IMR-90 (cell line): ENCODE measurements around the gene CADM1. TPM values are rescaled to one million over a fixed set of nuclear protein-coding genes. Genes with fewer than 3 reads are reported as not detected.

Experiments
- ATAC-seq: fragments of 200-7000 bp; cut with Tn5 transposase; 2 replicates; pipeline ENCODE4 v1.9.1; 2020; ENCODE audit warnings: low read depth, mild to moderate bottlenecking, moderate library complexity
- BruUV-seq: library from RNA; stranded (reverse); fragments of 400-500 nt; replicated peaks from 2 replicates; lab custom pipeline; 2021; lab: Mats Ljungman, UMichigan
- CTCF ChIA-PET: fragments of 300-600 bp; formaldehyde crosslinking; extraction: SDS; loops from one replicate; lab custom pipeline; 2021; ENCODE audit warnings: antibody characterized with exemption; lab: Yijun Ruan, JAX
- POLR2A ChIA-PET: fragments of 300-600 bp; sonication (Branson Sonifier 250); formaldehyde crosslinking; loops from one replicate; lab custom pipeline; 2022; ENCODE audit warnings: antibody characterized with exemption; ENCODE audit not compliant: unreplicated experiment; lab: Charles Lee
- DNase-seq: peaks from one replicate; pipeline ENCODE4 v3.0.0; 2013
- H2AFZ ChIP-seq: replicated peaks from 2 replicates; pipeline ENCODE3; 2013; ENCODE audit warnings: low read length, mild to moderate bottlenecking; ENCODE audit not compliant: poor library complexity
- H2AK5ac ChIP-seq: 2 replicates; pipeline ENCODE4 v1.6.1; 2013; ENCODE audit warnings: low read depth, low read length, inconsistent platforms
- H2AK9ac ChIP-seq: replicated peaks from 2 replicates; pipeline ENCODE3; 2013; ENCODE audit warnings: mild to moderate bottlenecking, low read depth, low read length, moderate library complexity; ENCODE audit not compliant: poor library complexity
- H2BK120ac ChIP-seq: 2 replicates; pipeline ENCODE4 v1.6.1; 2013; ENCODE audit warnings: low read depth, low read length, inconsistent platforms
- H2BK15ac ChIP-seq: 3 replicates; pipeline ENCODE4 v1.6.1; 2013; ENCODE audit warnings: low read depth, low read length, inconsistent platforms
- H2BK20ac ChIP-seq: 2 replicates; pipeline ENCODE4 v1.6.1; 2013; ENCODE audit warnings: low read depth, mild to moderate bottlenecking, inconsistent platforms, low read length, moderate library complexity
- H2BK5ac ChIP-seq: 2 replicates; pipeline ENCODE4 v1.6.1; 2013; ENCODE audit warnings: mild to moderate bottlenecking, low read depth, low read length, inconsistent platforms; ENCODE audit not compliant: poor library complexity, severe bottlenecking
- H3K14ac ChIP-seq: replicated peaks from 2 replicates; pipeline ENCODE4 v1.6.1; 2013; ENCODE audit warnings: low read depth, low read length, inconsistent platforms
- H3K18ac ChIP-seq: 2 replicates; pipeline ENCODE4 v1.6.1; 2013; ENCODE audit warnings: low read depth, low read length, control low read depth
- H3K23ac ChIP-seq: 2 replicates; pipeline ENCODE4 v1.6.1; 2013; ENCODE audit warnings: low read depth, low read length, inconsistent platforms
- H3K27ac ChIP-seq: 2 replicates; pipeline ENCODE4 v1.5.1; 2013; ENCODE audit warnings: mild to moderate bottlenecking, control low read depth, low read length; ENCODE audit not compliant: insufficient read depth
- H3K27me3 ChIP-seq: 2 replicates; pipeline ENCODE4 v1.6.1; 2013; ENCODE audit warnings: low read length; ENCODE audit not compliant: control insufficient read depth, insufficient read depth
- H3K36me3 ChIP-seq: 2 replicates; pipeline ENCODE4 v1.6.1; 2013; ENCODE audit warnings: low read length, mixed read lengths; ENCODE audit not compliant: control insufficient read depth, insufficient read depth
- H3K4ac ChIP-seq: 2 replicates; pipeline ENCODE4 v1.6.1; 2013; ENCODE audit warnings: low read depth, low read length, inconsistent platforms
- H3K4me1 ChIP-seq: 2 replicates; pipeline ENCODE4 v1.6.1; 2013; ENCODE audit warnings: low read length, mixed read lengths; ENCODE audit not compliant: control insufficient read depth, insufficient read depth
- H3K4me2 ChIP-seq: 2 replicates; pipeline ENCODE4 v1.6.1; 2013; ENCODE audit warnings: low read depth, mild to moderate bottlenecking, control low read depth, low read length, moderate library complexity
- H3K4me3 ChIP-seq: 2 replicates; pipeline ENCODE4 v1.5.1; 2013; ENCODE audit warnings: low read depth, mild to moderate bottlenecking, control low read depth, low read length, moderate library complexity; ENCODE audit not compliant: insufficient read depth
- H3K56ac ChIP-seq: 2 replicates; pipeline ENCODE4 v1.6.1; 2013; ENCODE audit warnings: low read length, inconsistent platforms; ENCODE audit not compliant: insufficient read depth; ENCODE audit errors: extremely low read depth
- H3K79me1 ChIP-seq, 2 experiments: 2 replicates each; pipeline ENCODE4 v1.6.1; 2013; ENCODE audit warnings: low read length in 2 of 2, inconsistent platforms in 1 of 2, low read depth in 1 of 2
- H3K9ac ChIP-seq: 2 replicates; pipeline ENCODE4 v1.6.1; 2013; ENCODE audit warnings: low read depth, low read length, control low read depth
- H3K9me1 ChIP-seq: 2 replicates; pipeline ENCODE4 v1.6.1; 2013; ENCODE audit warnings: low read length, inconsistent platforms; ENCODE audit not compliant: insufficient read depth
- H3K9me3 ChIP-seq: 2 replicates; pipeline ENCODE4 v1.6.1; 2013; ENCODE audit warnings: low read length; ENCODE audit not compliant: control insufficient read depth, insufficient read depth
- H4K20me1 ChIP-seq: 2 replicates; pipeline ENCODE4 v1.6.1; 2013; ENCODE audit warnings: low read length, inconsistent platforms; ENCODE audit not compliant: insufficient read depth
- H4K5ac ChIP-seq: 2 replicates; pipeline ENCODE4 v1.6.1; 2013; ENCODE audit warnings: mild to moderate bottlenecking, low read depth, low read length, control low read depth
- H4K8ac ChIP-seq, 2 experiments: 2 replicates each; pipeline ENCODE4 v1.6.1; 2013; ENCODE audit warnings: low read depth in 2 of 2, low read length in 2 of 2, control low read depth in 1 of 2, inconsistent platforms in 1 of 2
- H4K91ac ChIP-seq: 2 replicates; pipeline ENCODE4 v1.6.1; 2013; ENCODE audit warnings: low read depth, low read length, inconsistent platforms; ENCODE audit not compliant: insufficient read depth
- BHLHE40 ChIP-seq: fragments of 150-350 bp; IDR thresholded peaks from 2 replicates; pipeline ENCODE4 v1.6.1; 2016; ENCODE audit warnings: mild to moderate bottlenecking, low read depth, low read length
- CEBPB ChIP-seq: IDR thresholded peaks from 2 replicates; pipeline ENCODE4 v1.6.1; 2012; ENCODE audit warnings: low read depth, low read length, improper control_type of control experiment
- CHD1 ChIP-seq: IDR thresholded peaks from 2 replicates; pipeline ENCODE4 v1.6.1; 2012; ENCODE audit warnings: low read depth, low read length, improper control_type of control experiment
- FOS ChIP-seq: fragments of 150-350 bp; IDR thresholded peaks from 2 replicates; pipeline ENCODE4 v1.6.1; 2016; ENCODE audit warnings: low read depth, low read length
- MAFK ChIP-seq: IDR thresholded peaks from 2 replicates; pipeline ENCODE4 v1.6.1; 2012; ENCODE audit warnings: low read depth, low read length, improper control_type of control experiment
- MAZ ChIP-seq: IDR thresholded peaks from 2 replicates; pipeline ENCODE4 v1.6.1; 2012; ENCODE audit warnings: low read depth, mild to moderate bottlenecking, low read length, improper control_type of control experiment, moderate library complexity, borderline replicate concordance
- MXI1 ChIP-seq: IDR thresholded peaks from 2 replicates; pipeline ENCODE4 v1.6.1; 2012; ENCODE audit warnings: low read depth, mild to moderate bottlenecking, low read length, moderate library complexity, borderline replicate concordance
- NFE2L2 ChIP-seq: fragments of 150-350 bp; IDR thresholded peaks from 2 replicates; pipeline ENCODE4 v1.6.1; 2016; ENCODE audit warnings: low read depth, mild to moderate bottlenecking, low read length
- POLR2A ChIP-seq: IDR thresholded peaks from 2 replicates; pipeline ENCODE4 v1.6.1; 2012; ENCODE audit warnings: mild to moderate bottlenecking, low read depth, low read length
- RAD21 ChIP-seq: IDR thresholded peaks from 2 replicates; pipeline ENCODE4 v1.6.1; 2012; ENCODE audit warnings: low read length, improper control_type of control experiment
- RCOR1 ChIP-seq: IDR thresholded peaks from 2 replicates; pipeline ENCODE4 v1.6.1; 2012; ENCODE audit warnings: mild to moderate bottlenecking, low read length, improper control_type of control experiment; ENCODE audit not compliant: insufficient replicate concordance
- RFX5 ChIP-seq: IDR thresholded peaks from 2 replicates; pipeline ENCODE4 v1.8.0; 2012; ENCODE audit warnings: low read depth, mild to moderate bottlenecking, low read length, moderate library complexity
- SMC3 ChIP-seq: fragments of 150-350 bp; IDR thresholded peaks from 2 replicates; pipeline ENCODE4 v1.6.1; 2016; ENCODE audit warnings: low read depth, mild to moderate bottlenecking, antibody characterized with exemption, low read length, moderate library complexity
- WGBS, 2 experiments: methylation state at CpG; one replicate each; pipeline versions ENCODE4 v1.1.5 to v1.1.7; 2013; ENCODE audit warnings: missing lambda C conversion rate in 2 of 2; ENCODE audit not compliant: insufficient read length in 1 of 2; ENCODE audit errors: extremely low coverage in 2 of 2; 5-methylcytosine and 5-hydroxymethylcytosine counted together
- dilution Hi-C: fragments of 300-500 bp; cut with HindIII; formaldehyde crosslinking; loops from one replicate; pipeline ENCODE4 v1.14.3; 2018; ENCODE audit warnings: low sequenced_read_pairs; ENCODE audit not compliant: unreplicated experiment
- in situ Hi-C: fragments of 300-500 bp; cut with MboI; formaldehyde crosslinking; loops from 3 replicates; pipeline ENCODE4 v1.14.3; 2019; ENCODE audit warnings: low sequenced_read_pairs, inconsistent platforms, mixed read lengths
- intact Hi-C: fragments of 100-400 bp; cut with micrococcal nuclease; formaldehyde crosslinking; loops from 2 replicates; pipeline ENCODE4 v1.10.0; 2022
- polyA plus RNA-seq, 3 experiments: library from polyadenylated mRNA; depleted of rRNA; stranded (reverse); fragments of >200 nt; gene quantifications; 2 replicates each; pipeline ENCODE4 v1.2.3, GENCODE V29; 2012; ENCODE audit warnings: low replicate concordance in 1 of 3
- total RNA-seq: library from RNA; depleted of rRNA; stranded (reverse); fragments of >200 nt; gene quantifications from 2 replicates; pipeline ENCODE4 v1.2.3, GENCODE V29; 2012
- TF ChIP-seq, protein P1 (sequence below): conservative IDR thresholded peaks from 2 replicates; pipeline ENCODE4 v1.5.1; 2012; ENCODE audit warnings: mild to moderate bottlenecking, low read depth, low read length, improper control_type of control experiment
- TF ChIP-seq, protein P2 (sequence below): fragments of 150-350 bp; IDR thresholded peaks from 2 replicates; pipeline ENCODE4 v1.6.1; 2017; ENCODE audit warnings: mild to moderate bottlenecking, antibody characterized with exemption, low read length, low read depth
- TF ChIP-seq, protein P3 (sequence below): fragments of 150-350 bp; IDR thresholded peaks from 2 replicates; pipeline ENCODE4 v1.6.1; 2016; ENCODE audit warnings: low read depth, mild to moderate bottlenecking, low read length, moderate library complexity, borderline replicate concordance

The CADM1 gene
- total and polyA plus RNA-seq, 2 of the 4 experiments (the other 2 are of a cell fraction) = 28.8 to 77.1 TPM

DNA sequence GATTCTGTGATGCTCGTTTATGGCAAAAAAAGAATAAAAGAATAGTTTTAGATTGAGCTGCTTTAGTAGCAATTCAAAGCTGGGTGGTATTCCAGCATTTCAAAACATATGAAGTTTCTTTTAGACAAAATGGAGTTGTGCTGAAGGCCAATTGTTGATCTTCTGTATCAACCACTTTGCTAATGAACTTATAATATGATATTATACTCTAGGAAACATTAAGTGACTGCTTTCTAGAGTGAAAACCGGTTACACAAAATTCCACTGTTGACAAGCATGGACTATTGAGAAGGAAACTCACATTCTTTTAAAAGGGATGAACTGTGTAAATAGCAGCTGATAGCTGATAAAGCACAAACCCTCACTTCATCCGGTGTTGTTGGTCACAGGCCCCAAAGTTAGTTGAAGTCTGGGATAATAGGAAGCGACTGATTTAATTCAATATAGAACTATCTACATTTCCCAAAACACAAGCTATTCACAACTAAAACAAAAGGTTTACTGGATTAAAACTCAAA is 255.1 kb downstream of the CADM1 start:
- no peak overlapping the region for H3K9ac ChIP-seq
- H3K79me1 ChIP-seq = no peaks in the 10 kb centered on the region
- no peak overlapping the region for H3K56ac ChIP-seq
- no peak for TF ChIP-seq POLR2A
- no peak for TF ChIP-seq BHLHE40
- no peak for TF ChIP-seq RAD21
- TF ChIP-seq, protein P1, sequence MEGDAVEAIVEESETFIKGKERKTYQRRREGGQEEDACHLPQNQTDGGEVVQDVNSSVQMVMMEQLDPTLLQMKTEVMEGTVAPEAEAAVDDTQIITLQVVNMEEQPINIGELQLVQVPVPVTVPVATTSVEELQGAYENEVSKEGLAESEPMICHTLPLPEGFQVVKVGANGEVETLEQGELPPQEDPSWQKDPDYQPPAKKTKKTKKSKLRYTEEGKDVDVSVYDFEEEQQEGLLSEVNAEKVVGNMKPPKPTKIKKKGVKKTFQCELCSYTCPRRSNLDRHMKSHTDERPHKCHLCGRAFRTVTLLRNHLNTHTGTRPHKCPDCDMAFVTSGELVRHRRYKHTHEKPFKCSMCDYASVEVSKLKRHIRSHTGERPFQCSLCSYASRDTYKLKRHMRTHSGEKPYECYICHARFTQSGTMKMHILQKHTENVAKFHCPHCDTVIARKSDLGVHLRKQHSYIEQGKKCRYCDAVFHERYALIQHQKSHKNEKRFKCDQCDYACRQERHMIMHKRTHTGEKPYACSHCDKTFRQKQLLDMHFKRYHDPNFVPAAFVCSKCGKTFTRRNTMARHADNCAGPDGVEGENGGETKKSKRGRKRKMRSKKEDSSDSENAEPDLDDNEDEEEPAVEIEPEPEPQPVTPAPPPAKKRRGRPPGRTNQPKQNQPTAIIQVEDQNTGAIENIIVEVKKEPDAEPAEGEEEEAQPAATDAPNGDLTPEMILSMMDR = no peak
- no peak for TF ChIP-seq CEBPB
- TF ChIP-seq, protein P2, sequence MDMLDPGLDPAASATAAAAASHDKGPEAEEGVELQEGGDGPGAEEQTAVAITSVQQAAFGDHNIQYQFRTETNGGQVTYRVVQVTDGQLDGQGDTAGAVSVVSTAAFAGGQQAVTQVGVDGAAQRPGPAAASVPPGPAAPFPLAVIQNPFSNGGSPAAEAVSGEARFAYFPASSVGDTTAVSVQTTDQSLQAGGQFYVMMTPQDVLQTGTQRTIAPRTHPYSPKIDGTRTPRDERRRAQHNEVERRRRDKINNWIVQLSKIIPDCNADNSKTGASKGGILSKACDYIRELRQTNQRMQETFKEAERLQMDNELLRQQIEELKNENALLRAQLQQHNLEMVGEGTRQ = no peak
- TF ChIP-seq, protein P3, sequence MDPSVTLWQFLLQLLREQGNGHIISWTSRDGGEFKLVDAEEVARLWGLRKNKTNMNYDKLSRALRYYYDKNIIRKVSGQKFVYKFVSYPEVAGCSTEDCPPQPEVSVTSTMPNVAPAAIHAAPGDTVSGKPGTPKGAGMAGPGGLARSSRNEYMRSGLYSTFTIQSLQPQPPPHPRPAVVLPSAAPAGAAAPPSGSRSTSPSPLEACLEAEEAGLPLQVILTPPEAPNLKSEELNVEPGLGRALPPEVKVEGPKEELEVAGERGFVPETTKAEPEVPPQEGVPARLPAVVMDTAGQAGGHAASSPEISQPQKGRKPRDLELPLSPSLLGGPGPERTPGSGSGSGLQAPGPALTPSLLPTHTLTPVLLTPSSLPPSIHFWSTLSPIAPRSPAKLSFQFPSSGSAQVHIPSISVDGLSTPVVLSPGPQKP = no peak
- no peak for TF ChIP-seq FOS
- TF ChIP-seq NFE2L2 = no peak
- TF ChIP-seq CHD1 = no peak
- TF ChIP-seq SMC3 = no peak
- no peak for TF ChIP-seq MXI1
- no peak for TF ChIP-seq MAZ
- no peak for TF ChIP-seq RCOR1
- no peak for TF ChIP-seq RFX5
- TF ChIP-seq MAFK = no peak
- no peak for DNase-seq
- no peak overlapping the region for H2BK5ac ChIP-seq
- H3K18ac ChIP-seq = no peak overlapping the region
- no peak overlapping the region for H4K5ac ChIP-seq
- H2BK15ac ChIP-seq = no peak overlapping the region
- ChIA-PET CTCF (no interaction called here), POLR2A (no interaction called here)
- H2AK9ac ChIP-seq = no peak overlapping the region
- no peaks in the 10 kb centered on the region for H3K27me3 ChIP-seq
- no peak overlapping the region for H3K27ac ChIP-seq
- no peak overlapping the region for H4K91ac ChIP-seq
- no peaks in the 10 kb centered on the region for H4K20me1 ChIP-seq
- no peak overlapping the region for H2BK120ac ChIP-seq
- H3K14ac ChIP-seq = no peak overlapping the region
- no peak overlapping the region for H3K23ac ChIP-seq
- H2AK5ac ChIP-seq = no peak overlapping the region
- peaks cover 2% of the 10 kb centered on the region; the same call in 1 of the 2 replicates for H3K4me1 ChIP-seq
- H3K4me3 ChIP-seq = no peak overlapping the region
- no TSS peak for BruUV-seq
- intact Hi-C loops = no loop called here
- no peak overlapping the region for H2BK20ac ChIP-seq
- ATAC-seq = no peak
- no peak overlapping the region for H4K8ac ChIP-seq
- H3K4ac ChIP-seq = no peak overlapping the region
- H3K9me3 ChIP-seq = no peaks in the 10 kb centered on the region
- WGBS, 2 experiments = 100% methylated on average over 1 of the region's 4 CpGs; no CpG with 5 or more reads in 1 of the 2 experiments
- no peak overlapping the region for H3K4me2 ChIP-seq
- no peaks in the 10 kb centered on the region for H3K9me1 ChIP-seq
- H3K36me3 ChIP-seq = no peaks in the 10 kb centered on the region
- H2AFZ ChIP-seq = no peak overlapping the region
- in situ Hi-C loops = no loop called here
- dilution Hi-C loops = no loop called here
